AG10803 (cell line): Measurements from ENCODE around the gene NR4A1.

Source experiments
- DNase-seq: peaks from one replicate; pipeline ENCODE4 v3.0.0; 2010; ENCODE audit warnings: low read depth
- H3K4me3 ChIP-seq: 2 replicates; pipeline ENCODE4 v1.5.1; 2011; ENCODE audit warnings: mild to moderate bottlenecking, low read length, control low read depth
- TF ChIP-seq, protein P1 (sequence below): conservative IDR thresholded peaks from 2 replicates; pipeline ENCODE4 v1.5.1; 2011; ENCODE audit warnings: mild to moderate bottlenecking, low read length, control low read depth, inconsistent platforms

The NR4A1 gene

DNA sequence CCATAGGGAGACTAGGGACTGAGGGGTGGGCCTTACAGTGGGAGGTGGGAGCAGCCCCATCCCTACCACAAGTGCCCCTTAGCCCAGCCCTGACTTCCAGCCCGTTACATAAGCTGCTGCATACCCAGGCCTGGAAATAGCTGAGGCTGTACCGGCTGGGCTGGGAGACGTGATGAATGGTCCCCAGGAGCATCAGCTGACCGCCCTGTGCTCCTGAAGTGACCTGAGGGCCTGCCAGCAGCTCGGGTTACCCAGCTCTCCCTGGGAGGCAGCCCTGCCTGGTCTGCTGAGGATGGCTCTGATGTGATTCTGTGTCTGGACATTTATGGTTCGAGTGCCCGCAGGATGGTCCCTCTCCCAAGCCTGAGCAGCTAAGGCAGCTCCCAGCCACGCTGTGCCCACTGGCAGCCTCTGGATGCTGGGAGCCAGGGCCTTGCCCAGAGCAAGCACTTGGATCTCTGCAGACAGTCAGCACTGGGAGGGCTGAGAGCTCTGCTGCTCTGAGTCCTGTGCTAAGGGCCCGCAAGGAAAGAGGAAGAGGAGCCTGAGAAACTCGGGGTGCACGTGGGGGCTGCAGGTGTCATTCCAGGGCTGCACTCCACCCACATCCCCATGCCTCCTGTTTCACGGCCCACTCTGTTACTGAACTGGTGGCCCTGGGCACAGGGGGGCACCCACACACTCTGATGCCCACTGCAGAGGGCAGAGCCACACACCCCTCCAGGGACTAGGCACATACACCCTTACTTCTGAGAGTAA, 24.0 kb upstream of the NR4A1 start:
- H3K4me3 ChIP-seq = no peak overlapping the region
- TF ChIP-seq, protein P1, sequence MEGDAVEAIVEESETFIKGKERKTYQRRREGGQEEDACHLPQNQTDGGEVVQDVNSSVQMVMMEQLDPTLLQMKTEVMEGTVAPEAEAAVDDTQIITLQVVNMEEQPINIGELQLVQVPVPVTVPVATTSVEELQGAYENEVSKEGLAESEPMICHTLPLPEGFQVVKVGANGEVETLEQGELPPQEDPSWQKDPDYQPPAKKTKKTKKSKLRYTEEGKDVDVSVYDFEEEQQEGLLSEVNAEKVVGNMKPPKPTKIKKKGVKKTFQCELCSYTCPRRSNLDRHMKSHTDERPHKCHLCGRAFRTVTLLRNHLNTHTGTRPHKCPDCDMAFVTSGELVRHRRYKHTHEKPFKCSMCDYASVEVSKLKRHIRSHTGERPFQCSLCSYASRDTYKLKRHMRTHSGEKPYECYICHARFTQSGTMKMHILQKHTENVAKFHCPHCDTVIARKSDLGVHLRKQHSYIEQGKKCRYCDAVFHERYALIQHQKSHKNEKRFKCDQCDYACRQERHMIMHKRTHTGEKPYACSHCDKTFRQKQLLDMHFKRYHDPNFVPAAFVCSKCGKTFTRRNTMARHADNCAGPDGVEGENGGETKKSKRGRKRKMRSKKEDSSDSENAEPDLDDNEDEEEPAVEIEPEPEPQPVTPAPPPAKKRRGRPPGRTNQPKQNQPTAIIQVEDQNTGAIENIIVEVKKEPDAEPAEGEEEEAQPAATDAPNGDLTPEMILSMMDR = no peak
- no peak for DNase-seq

DNA sequence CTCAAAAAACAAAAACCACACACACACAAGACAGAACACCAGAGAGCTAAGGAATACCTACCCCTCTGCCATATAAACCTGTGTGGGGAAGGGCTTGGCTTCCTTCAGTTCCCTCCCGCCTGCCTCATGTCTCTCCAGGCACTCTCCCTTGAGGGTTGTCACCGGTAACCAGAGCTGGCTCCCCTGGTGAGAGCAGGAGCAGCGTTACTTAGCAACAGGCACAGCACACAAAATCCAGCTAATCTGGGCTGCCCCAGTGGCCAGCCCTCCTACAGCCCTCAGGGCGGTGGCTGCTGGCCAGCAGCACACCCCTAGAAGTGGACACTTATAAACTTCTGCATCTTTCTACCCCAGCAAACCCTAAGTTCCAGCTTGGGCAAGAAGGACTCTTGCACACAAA, 21.6 kb upstream of the NR4A1 start:
- no peak overlapping the region for H3K4me3 ChIP-seq
- TF ChIP-seq, protein P1 = no peak
- no peak for DNase-seq

DNA sequence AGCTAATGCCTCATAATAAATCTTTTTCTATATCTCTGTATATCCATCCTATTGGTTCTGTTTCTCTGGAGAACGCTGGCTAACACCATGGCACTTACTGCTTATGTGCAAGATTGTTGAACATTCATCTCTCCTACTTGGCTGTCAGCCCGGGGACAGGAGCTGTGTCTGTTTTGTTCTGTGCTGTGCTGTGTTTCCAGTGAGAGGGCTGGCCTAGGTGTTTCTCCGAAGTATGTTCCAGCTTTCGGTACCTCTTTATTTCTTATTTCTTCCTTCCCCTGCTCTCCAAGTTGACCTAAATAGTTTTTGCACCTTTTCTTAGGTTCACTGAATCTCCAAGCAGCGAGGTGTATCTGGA, 18.8 kb upstream of the NR4A1 start:
- peak overlapping the region; percentile 44 for H3K4me3 ChIP-seq
- DNase-seq = peak; percentile 69
- TF ChIP-seq, protein P1 = no peak

DNA sequence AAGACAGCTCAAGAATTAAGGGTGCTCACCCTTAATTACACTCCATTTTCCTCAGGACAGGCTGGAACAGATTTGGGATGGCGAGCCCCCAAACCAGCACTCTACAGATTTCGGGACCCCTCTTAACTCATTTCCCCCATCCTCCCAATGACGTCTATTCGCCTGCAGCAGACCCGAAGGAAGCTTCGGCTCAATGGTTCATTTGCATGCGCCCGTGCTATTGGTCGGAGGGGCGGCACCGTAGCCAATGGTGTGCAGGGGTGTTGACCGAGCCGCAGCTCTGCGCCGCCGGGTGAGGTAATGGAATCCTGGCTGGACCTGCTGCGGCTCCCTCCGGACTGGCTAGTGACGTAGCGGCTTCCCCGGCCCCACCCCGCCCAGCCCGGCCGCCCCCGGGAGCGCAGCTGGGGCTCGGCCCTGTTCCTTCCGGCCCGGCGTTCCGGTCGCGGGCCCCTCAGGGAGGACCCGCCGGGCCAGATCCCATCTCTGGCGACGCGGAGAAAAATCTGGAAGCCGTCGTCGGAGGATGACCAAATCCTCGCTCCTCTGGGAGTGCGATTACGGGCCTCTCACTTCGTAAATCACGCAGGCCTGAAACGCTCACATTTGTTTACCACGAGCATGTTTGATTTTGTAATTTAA, 18.3 kb upstream of the NR4A1 start:
- H3K4me3 ChIP-seq = peak overlapping the region; percentile 54
- DNase-seq = peak; percentile 96
- TF ChIP-seq, protein P1 = no peak

DNA sequence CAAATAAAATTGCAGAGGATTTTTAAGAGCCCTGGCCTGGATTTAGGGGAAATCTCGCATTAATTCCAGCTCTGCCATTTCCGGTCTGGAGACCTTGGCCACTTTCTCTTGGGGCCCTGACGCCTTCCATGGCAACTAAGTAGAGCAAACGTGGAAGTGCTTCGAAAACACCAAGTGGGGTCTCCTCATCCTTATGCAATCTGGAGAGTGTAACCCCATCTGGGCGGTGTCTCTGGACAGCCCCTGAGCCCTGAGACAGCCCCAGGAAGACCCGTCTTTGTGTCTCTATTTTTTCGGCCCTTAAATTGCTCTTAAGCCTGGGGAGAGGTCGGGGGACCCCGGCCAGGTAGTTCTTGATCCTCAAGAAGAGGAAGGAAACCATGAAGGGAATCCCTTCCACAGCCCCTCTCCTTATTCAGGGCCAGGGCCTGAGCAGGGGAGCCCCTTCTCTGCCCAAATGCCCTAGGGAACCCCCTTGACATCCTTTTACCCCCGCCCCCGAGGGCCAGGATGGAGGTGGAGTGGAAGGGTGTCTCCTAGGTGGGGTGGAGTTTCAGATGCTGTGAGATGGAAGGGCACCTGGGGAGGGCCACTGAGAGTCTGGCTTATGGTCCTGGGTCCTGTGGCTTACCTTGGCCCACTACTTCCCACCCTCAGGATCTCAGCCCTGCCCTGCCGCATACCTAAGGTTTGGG, 17.6 kb upstream of the NR4A1 start:
- TF ChIP-seq, protein P1 = no peak
- peak overlapping the region; percentile 54 for H3K4me3 ChIP-seq
- no peak for DNase-seq

DNA sequence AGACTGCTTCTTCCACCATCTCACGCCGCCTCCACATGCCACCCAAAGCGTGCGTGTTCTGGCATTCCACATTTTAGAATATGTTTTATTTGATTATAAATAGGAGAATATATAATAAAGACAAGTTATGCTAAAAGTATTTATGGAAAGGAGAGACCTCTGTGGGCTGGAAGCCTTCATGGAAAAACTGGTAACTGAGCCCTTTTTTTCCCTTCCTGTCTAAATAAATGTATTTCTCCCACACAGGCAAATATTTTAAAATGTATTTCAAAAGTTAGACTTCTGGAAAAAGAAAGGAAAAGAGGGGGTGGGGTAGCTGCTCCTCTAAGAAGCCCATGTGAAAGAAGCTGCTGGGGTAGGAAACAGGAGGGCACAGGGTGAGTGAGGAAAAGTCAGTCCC, 16.1 kb upstream of the NR4A1 start:
- H3K4me3 ChIP-seq = no peak overlapping the region
- DNase-seq = no peak
- TF ChIP-seq, protein P1 = no peak
